OCI-LY7 (cell line): Measurements from ENCODE around the gene FAM89B.

ENCODE experiments used
- EZH2phosphoT487 ChIP-seq: fragments of 200-600 bp; sonication (generic); IDR thresholded peaks from 2 replicates; pipeline ENCODE4 v1.6.1; 2018; ENCODE audit warnings: low read depth, borderline replicate concordance, mild to moderate bottlenecking, mixed run types, antibody characterized with exemption, low read length, moderate library complexity, mixed read lengths
- TF ChIP-seq, protein P1 (sequence below): fragments of 200-600 bp; sonication (generic); conservative IDR thresholded peaks from 2 replicates; pipeline ENCODE4 v1.5.1; 2014; ENCODE audit warnings: mild to moderate bottlenecking, antibody characterized with exemption, low read length, moderate library complexity, mixed read lengths

DNA sequence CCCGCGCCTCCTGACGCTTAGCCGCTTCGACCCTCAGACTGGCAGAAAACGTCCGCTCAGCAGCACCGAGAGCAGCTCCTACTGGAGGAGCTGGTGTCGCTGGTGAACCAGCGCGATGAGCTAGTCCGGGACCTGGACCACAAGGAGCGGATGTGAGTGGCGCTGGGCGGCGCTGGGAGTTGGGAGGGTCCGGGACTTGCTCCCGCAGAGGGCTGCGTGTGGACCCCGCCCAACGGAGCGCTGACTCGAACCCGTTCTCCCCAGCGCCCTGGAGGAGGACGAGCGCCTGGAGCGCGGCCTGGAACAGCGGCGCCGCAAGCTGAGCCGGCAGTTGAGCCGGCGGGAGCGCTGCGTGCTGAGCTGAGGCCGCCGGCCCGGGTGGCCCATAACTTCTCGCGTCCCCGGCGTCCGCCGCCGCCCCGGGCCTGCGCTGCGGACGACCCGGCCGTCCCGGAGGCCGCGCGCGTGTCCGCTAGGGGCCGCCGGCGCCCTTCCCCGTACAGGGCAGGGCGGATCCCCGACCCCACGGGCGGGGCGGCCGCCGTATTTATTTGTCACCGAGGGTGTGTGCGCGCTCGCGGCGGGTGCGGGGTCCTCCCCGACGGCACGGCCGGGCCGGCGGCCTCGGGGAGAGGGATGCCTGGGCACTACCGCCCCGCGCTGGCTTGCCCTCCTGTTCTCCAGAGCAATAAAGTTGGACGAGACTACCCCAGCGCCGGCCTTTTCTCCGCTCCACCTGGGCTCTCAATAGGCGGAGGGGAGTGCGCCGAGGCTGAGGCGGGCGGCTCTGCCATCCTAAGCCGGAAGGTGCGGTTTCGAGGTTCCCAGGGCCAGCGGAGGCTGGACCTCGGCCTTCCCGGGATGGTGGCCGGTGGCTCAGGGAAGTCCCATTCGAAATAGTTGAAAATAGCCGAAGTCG lies 19.9 kb downstream of the FAM89B start:
- TF ChIP-seq, protein P1, sequence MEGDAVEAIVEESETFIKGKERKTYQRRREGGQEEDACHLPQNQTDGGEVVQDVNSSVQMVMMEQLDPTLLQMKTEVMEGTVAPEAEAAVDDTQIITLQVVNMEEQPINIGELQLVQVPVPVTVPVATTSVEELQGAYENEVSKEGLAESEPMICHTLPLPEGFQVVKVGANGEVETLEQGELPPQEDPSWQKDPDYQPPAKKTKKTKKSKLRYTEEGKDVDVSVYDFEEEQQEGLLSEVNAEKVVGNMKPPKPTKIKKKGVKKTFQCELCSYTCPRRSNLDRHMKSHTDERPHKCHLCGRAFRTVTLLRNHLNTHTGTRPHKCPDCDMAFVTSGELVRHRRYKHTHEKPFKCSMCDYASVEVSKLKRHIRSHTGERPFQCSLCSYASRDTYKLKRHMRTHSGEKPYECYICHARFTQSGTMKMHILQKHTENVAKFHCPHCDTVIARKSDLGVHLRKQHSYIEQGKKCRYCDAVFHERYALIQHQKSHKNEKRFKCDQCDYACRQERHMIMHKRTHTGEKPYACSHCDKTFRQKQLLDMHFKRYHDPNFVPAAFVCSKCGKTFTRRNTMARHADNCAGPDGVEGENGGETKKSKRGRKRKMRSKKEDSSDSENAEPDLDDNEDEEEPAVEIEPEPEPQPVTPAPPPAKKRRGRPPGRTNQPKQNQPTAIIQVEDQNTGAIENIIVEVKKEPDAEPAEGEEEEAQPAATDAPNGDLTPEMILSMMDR, result no peak
- TF ChIP-seq EZH2phosphoT487, result no peak
